ENCODE data around the gene IFT43. TPM values are rescaled to one million over a fixed set of nuclear protein-coding genes. Genes with fewer than 3 reads are reported as not detected.
A peak's percentile ranks its signal among the peaks of the same experiment; 100 is the strongest.

IFT43 gene
- total RNA-seq, result 31.8 TPM

GRCh38 chr14:75985618-75986438 is at the start of gene IFT43:
Gene IFT43 (plus strand): TSS chr14:75985763. CDS start chr14:75985787, 24 bp downstream.
- peak; percentile 84 to 87 for DNase-seq (ENCODE audit: low spot score in 2 of 2)
- FAIRE-seq, result no peak

- FAIRE-seq, result no peak
- no peak for DNase-seq (ENCODE audit: low spot score in 2 of 2)
Measured at GRCh38 chr14:75939200-75939599, 46.4 kb upstream of the IFT43 start.

GRCh38 chr14:75941030-75941429 is 44.5 kb upstream of the IFT43 start:
- no peak for FAIRE-seq
- DNase-seq (ENCODE audit: low spot score in 2 of 2), result no peak

- DNase-seq (ENCODE audit: low spot score in 2 of 2) (no peak), FAIRE-seq (no peak)
Measured at GRCh38 chr14:75944607-75945241, 40.8 kb upstream of the IFT43 start.

- no peak for FAIRE-seq
- no peak for DNase-seq (ENCODE audit: low spot score in 2 of 2)
Measured at GRCh38 chr14:75946785-75947184, 38.8 kb upstream of the IFT43 start.

- DNase-seq (ENCODE audit: low spot score in 2 of 2) (no peak), FAIRE-seq (no peak)
Measured at GRCh38 chr14:75952489-75952888, 33.1 kb upstream of the IFT43 start.

- DNase-seq (ENCODE audit: low spot score in 2 of 2) (no peak), FAIRE-seq (no peak)
Measured at GRCh38 chr14:75959031-75959430, 26.5 kb upstream of the IFT43 start.

GRCh38 chr14:75960231-75960630 is 25.3 kb upstream of the IFT43 start:
- FAIRE-seq (no peak), DNase-seq (ENCODE audit: low spot score in 2 of 2) (no peak)

GRCh38 chr14:75961662-75962061 is 23.9 kb upstream of the IFT43 start:
- FAIRE-seq, result no peak
- DNase-seq (ENCODE audit: low spot score in 2 of 2), result no peak

GRCh38 chr14:75967866-75968265 is 17.7 kb upstream of the IFT43 start:
- no peak for FAIRE-seq
- DNase-seq (ENCODE audit: low spot score in 2 of 2), result no peak

GRCh38 chr14:75968456-75968855 is 17.1 kb upstream of the IFT43 start:
- DNase-seq (ENCODE audit: low spot score in 2 of 2), result no peak
- FAIRE-seq, result no peak

- no peak for FAIRE-seq
- no peak for DNase-seq (ENCODE audit: low spot score in 2 of 2)
Measured at GRCh38 chr14:75969126-75969525, 16.4 kb upstream of the IFT43 start.

- DNase-seq (ENCODE audit: low spot score in 2 of 2) (no peak), FAIRE-seq (no peak)
Measured at GRCh38 chr14:75969891-75970290, 15.7 kb upstream of the IFT43 start.

GRCh38 chr14:75970989-75971388 is 14.6 kb upstream of the IFT43 start:
- FAIRE-seq, result no peak
- no peak for DNase-seq (ENCODE audit: low spot score in 2 of 2)

- no peak for FAIRE-seq
- DNase-seq (ENCODE audit: low spot score in 2 of 2), result no peak
Measured at GRCh38 chr14:75971509-75971908, 14.1 kb upstream of the IFT43 start.

- no peak for FAIRE-seq
- DNase-seq (ENCODE audit: low spot score in 2 of 2), result no peak
Measured at GRCh38 chr14:75972801-75973421, 12.7 kb upstream of the IFT43 start.

GRCh38 chr14:75976826-75977581 is 8.6 kb upstream of the IFT43 start:
- no peak for FAIRE-seq

GRCh38 chr14:75977582-75977943 is 8.0 kb upstream of the IFT43 start:
- FAIRE-seq (no peak), DNase-seq (ENCODE audit: low spot score in 2 of 2) (no peak)

More at GRCh38 chr14:75976826-75977581, 8.6 kb upstream of the IFT43 start:
- DNase-seq (ENCODE audit: low spot score in 2 of 2), result no peak

GRCh38 chr14:75978249-75978731 is 7.3 kb upstream of the IFT43 start:
- DNase-seq (ENCODE audit: low spot score in 2 of 2) (no peak), FAIRE-seq (no peak)

GRCh38 chr14:75979071-75979571 is 6.4 kb upstream of the IFT43 start:
- DNase-seq (ENCODE audit: low spot score in 2 of 2), result peak in 1 of 2 donors; percentile 62
- FAIRE-seq, result no peak
